Measurements from ENCODE around the gene NFIA.

- TF ChIP-seq SALL1 (CRISPR knock-in tag; IDR thresholded peaks at IDR 0.05): no peak
- no peak for TF ChIP-seq ATRX (CRISPR knock-in tag; IDR thresholded peaks at IDR 0.05; ENCODE audit: borderline replicate concordance)
- TF ChIP-seq ETV6 (CRISPR knock-in tag; conservative IDR thresholded peaks at IDR 0.05): no peak
- no peak for TF ChIP-seq CTCF (CRISPR knock-in tag; IDR thresholded peaks at IDR 0.05)
Measured at GRCh38 chr1:61120246-61120840, 38.0 kb downstream of the NFIA start.
